AG09319 (cell line): ENCODE measurements around the gene NRP2.

ENCODE experiments used
- DNase-seq: peaks from one replicate; pipeline ENCODE4 v3.0.0-alpha.2; 2010; ENCODE audit warnings: low read depth; ENCODE audit errors: extremely low read depth
- TF ChIP-seq, protein P1 (sequence below): IDR thresholded peaks from 2 replicates; pipeline ENCODE4 v1.5.1; 2011; ENCODE audit warnings: low read depth, mild to moderate bottlenecking, inconsistent platforms, low read length, moderate library complexity

The NRP2 gene

DNA sequence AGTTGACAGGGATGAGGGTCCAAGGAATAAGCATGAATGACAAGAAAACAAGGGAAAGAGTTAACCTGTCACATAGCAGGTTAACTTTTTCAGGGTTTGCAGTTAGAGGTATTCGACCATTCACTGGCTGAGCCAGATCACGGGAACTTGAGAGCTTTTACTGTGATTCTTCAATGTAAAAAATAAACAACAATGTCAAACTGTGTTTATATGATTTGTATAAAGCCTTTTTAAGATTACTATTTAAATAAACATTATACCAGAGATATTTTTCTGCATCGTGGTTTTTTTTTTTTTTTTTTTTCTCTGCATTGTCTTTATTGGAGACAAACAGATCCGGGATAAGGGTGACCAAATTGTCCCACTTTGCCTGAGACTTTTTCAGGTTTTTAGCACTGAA lies 115.6 kb downstream of the NRP2 start:
- TF ChIP-seq, protein P1, sequence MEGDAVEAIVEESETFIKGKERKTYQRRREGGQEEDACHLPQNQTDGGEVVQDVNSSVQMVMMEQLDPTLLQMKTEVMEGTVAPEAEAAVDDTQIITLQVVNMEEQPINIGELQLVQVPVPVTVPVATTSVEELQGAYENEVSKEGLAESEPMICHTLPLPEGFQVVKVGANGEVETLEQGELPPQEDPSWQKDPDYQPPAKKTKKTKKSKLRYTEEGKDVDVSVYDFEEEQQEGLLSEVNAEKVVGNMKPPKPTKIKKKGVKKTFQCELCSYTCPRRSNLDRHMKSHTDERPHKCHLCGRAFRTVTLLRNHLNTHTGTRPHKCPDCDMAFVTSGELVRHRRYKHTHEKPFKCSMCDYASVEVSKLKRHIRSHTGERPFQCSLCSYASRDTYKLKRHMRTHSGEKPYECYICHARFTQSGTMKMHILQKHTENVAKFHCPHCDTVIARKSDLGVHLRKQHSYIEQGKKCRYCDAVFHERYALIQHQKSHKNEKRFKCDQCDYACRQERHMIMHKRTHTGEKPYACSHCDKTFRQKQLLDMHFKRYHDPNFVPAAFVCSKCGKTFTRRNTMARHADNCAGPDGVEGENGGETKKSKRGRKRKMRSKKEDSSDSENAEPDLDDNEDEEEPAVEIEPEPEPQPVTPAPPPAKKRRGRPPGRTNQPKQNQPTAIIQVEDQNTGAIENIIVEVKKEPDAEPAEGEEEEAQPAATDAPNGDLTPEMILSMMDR: no peak
- no peak for DNase-seq

- no peak for DNase-seq
- TF ChIP-seq, protein P1: no peak
Measured at GRCh38 chr2:205800224-205800623, 117.9 kb downstream of the NRP2 start.

DNA sequence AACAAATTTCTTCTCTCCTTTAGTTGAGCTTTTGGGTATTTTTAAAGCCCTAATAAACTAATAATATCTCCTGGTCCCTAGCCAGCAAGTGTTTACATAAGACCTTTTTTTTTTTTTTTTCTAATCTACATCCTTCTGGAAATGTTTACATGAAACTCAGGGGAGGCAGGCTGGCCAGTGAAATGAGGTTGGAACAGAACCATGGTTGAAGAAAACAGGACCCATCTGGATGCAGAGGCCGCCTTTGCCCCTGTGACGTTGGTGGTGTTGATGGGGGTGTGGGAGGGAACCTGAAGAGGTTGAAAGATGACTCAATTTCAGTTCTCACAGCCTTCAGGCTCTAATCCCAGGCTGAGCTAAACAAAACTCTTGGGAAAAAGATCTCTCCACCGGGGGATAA lies 118.5 kb downstream of the NRP2 start:
- DNase-seq: peak; percentile 48
- TF ChIP-seq, protein P1: no peak

DNA sequence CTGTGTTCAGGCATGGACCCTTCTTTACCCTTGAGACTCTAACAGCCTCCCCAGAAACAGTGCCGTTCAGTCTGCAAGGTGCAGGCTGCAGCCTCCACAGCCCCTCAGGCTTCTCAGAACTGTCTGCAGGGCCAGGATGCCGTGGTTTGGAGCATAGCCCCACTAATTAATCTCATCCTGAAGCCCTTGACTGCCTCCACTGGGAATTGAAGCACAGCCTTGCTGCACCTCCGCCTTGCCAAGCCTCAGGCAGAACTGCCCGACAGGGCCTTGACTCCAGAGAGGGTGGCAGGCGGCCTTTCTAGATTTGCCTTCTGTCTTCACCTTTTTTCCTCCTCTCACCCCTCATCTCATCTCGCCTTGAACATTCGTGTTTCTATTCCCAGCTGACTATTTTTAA lies 119.8 kb downstream of the NRP2 start:
- TF ChIP-seq, protein P1: no peak
- DNase-seq: no peak

DNA sequence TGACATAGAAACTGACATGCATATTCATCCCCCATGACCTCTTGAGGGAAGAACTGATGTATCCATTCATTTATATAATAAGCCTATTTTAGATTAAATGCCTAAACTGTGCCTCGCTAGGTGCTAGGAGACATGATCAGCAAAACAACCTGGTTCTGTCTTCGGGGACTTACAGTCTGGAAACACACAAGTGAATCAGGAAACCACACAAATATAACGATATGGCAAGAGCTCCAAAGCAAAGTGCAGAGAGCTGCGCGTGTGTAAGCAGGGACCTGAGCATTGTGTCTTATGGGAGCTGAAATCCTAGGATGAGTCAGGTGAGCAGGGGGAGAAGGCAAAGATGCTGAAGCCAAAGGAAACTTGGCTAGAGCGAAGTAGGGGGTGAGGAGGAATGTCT lies 120.6 kb downstream of the NRP2 start:
- TF ChIP-seq, protein P1: no peak
- no peak for DNase-seq

DNA sequence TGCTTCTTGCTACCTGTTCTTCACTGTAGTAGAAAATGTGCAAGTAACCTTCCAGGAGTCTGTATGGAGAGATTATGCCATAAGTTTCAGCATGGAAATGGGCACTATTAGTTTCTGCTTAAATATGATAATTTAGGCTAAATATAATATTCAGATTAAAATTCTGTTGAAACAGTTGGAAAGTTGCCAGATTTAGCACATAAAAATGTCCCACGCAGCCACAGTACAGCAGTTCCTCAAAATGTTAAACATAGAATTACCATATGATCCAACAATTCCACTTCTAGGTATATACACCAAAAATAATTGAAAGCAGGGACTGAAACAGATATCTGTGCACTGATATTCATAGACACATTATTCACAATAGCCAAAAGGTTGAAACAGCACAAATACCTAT lies 121.2 kb downstream of the NRP2 start:
- TF ChIP-seq, protein P1: no peak

DNA sequence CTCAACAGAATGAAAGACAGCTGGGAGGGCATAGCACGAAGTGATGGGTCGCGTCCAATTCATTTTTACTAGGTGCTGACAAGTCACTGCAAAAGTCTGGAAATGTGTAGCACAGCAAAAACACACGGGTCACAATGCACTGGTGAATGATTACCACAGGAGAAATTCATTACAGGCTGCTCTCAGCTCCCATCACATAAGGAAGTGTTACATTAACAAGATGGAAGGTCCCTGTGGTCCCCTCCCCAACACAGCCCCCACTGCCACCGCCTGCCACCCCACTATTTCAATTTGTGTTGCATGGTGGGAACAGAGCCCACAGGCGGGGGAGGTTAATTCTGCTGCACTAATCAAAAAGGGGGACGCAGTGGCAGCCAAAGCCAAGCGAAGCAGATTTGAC lies 122.8 kb downstream of the NRP2 start:
- TF ChIP-seq, protein P1: no peak
- DNase-seq: no peak

More for the DNA sequence above, 121.2 kb downstream of the NRP2 start:
- DNase-seq: no peak
